Transverse colon (tissue), 4 donors: ENCODE data around the gene TXNDC17.

Experiments used
- CTCF ChIP-seq, 5 experiments: fragments of 200-600 bp in 3 of 5; fragments of 450-650 bp in 2 of 5; sonication (generic) in 3 of 5; IDR thresholded peaks; 1 replicate in 2 of 5; 2 replicates in 3 of 5; pipeline ENCODE4 v1.5.1; 2016 to 2017; ENCODE audit warnings: antibody characterized with exemption in 5 of 5, inconsistent platforms in 3 of 5, mild to moderate bottlenecking in 2 of 5, moderate library complexity in 1 of 5
- POLR2A ChIP-seq: fragments of 450-650 bp; IDR thresholded peaks from one replicate; pipeline ENCODE4 v1.6.1; 2016; ENCODE audit warnings: antibody characterized with exemption, mild to moderate bottlenecking, moderate library complexity
- POLR2AphosphoS5 ChIP-seq, 3 donors: sonication (generic); formaldehyde crosslinking; IDR thresholded peaks; one replicate each; pipeline ENCODE4 v1.6.1; 2016; ENCODE audit warnings: antibody characterized with exemption in 3 of 3

GRCh38 chr17:6671431-6671830 is 30.6 kb downstream of the TXNDC17 start:
- TF ChIP-seq CTCF (IDR thresholded peaks at IDR 0.05): no peak
- TF ChIP-seq POLR2AphosphoS5 (IDR thresholded peaks at IDR 0.05): no peak
- TF ChIP-seq POLR2A: no peak
